Testis (tissue), 3 donors: ENCODE measurements around the gene LY6G6D. TPM values are rescaled to one million over a fixed set of nuclear protein-coding genes. Genes with fewer than 3 reads are reported as not detected.
A peak's percentile ranks its signal among the peaks of the same experiment; 100 is the strongest.

Source experiments
- DNase-seq: peaks from one replicate; pipeline ENCODE4 v3.0.0-alpha.2; 2019
- H3K27ac ChIP-seq, 2 donors: fragments of 200-600 bp; sonication (generic); one replicate each; pipeline ENCODE4 v1.5.1; 2019
- H3K27me3 ChIP-seq: fragments of 200-600 bp; sonication (generic); one replicate; pipeline ENCODE4 v1.5.1; 2019
- H3K36me3 ChIP-seq: fragments of 200-600 bp; sonication (generic); one replicate; pipeline ENCODE4 v1.5.1; 2017; ENCODE audit warnings: low read depth; ENCODE audit errors: missing control alignments
- H3K4me1 ChIP-seq: fragments of 200-600 bp; sonication (generic); one replicate; pipeline ENCODE4 v1.5.1; 2019
- H3K4me3 ChIP-seq, 2 donors: fragments of 200-600 bp; sonication (generic); one replicate each; pipeline ENCODE4 v1.5.1; 2017 to 2019
- H3K9me3 ChIP-seq: fragments of 200-600 bp; sonication (generic); one replicate; pipeline ENCODE4 v1.5.1; 2017
- CTCF ChIP-seq, 3 experiments: fragments of 450-650 bp in 2 of 3; fragments of 200-600 bp in 1 of 3; sonication (generic) in 1 of 3; IDR thresholded peaks; one replicate each; pipeline ENCODE4 v1.5.1; 2016 to 2019; ENCODE audit warnings: antibody characterized with exemption in 3 of 3, mild to moderate bottlenecking in 2 of 3, moderate library complexity in 1 of 3
- POLR2A ChIP-seq: fragments of 450-650 bp; IDR thresholded peaks from one replicate; pipeline ENCODE4 v1.6.1; 2017; ENCODE audit warnings: antibody characterized with exemption, mild to moderate bottlenecking, moderate library complexity
- WGBS, 2 donors: methylation state at CpG; one replicate each; pipeline ENCODE4 v1.1.5; 2018; 5-methylcytosine and 5-hydroxymethylcytosine counted together
- intact Hi-C: fragments of 100-400 bp; cut with DNase I; formaldehyde crosslinking; loops from one replicate; pipeline ENCODE4 v1.15.1; 2023; ENCODE audit warnings: low total_unique reads
- polyA plus RNA-seq: library from polyadenylated mRNA; stranded (reverse); fragments of 350-450 nt; fragmentation: Illumina TruSeq; extraction: RNeasy Lipid Tissue Mini Kit (QIAGEN cat#74804); gene quantifications from one replicate; pipeline ENCODE4 v1.2.3, GENCODE V29; 2014; ENCODE audit warnings: low read depth, low replicate concordance; ENCODE audit not compliant: insufficient read depth
- total RNA-seq, 2 donors: library from RNA; depleted of rRNA; stranded (reverse); fragments of >200 nt; gene quantifications; one replicate each; pipeline ENCODE4 v1.2.3, GENCODE V29; 2016

LY6G6D gene
- total and polyA plus RNA-seq, 3 donors from 2014 or later: not detected

- Histone ChIP-seq H3K4me1 (peaks cover 4% of the 10 kb centered on the region), H3K9me3 (no peaks in the 10 kb centered on the region), H3K27ac (no peak overlapping the region), H3K27me3 (no peaks in the 10 kb centered on the region), H3K4me3 (no peak overlapping the region), H3K36me3 (no peaks in the 10 kb centered on the region)
- WGBS, 2 donors: 81 to 95% methylated on average over 10 to 14 of the region's 14 CpGs
- intact Hi-C loops: no loop called here
- DNase-seq: no peak
- TF ChIP-seq CTCF (IDR thresholded peaks at IDR 0.05): no peak
- TF ChIP-seq POLR2A: no peak
Measured at GRCh38 chr6:31687860-31688693, 27.1 kb upstream of the LY6G6D start.

- intact Hi-C loops: no loop called here
- DNase-seq: no peak
- 79 to 84% methylated on average over 8 to 11 of the region's 11 CpGs for WGBS, 2 donors
- H3K4me1 ChIP-seq: peaks cover 4% of the 10 kb centered on the region
- no peaks in the 10 kb centered on the region for H3K36me3 ChIP-seq
- H3K27me3 ChIP-seq: no peaks in the 10 kb centered on the region
- no peak overlapping the region for H3K4me3 ChIP-seq
- TF ChIP-seq POLR2A (no peak), CTCF (IDR thresholded peaks at IDR 0.05) (peak in 1 of 3 experiments; percentile 23)
- H3K27ac ChIP-seq: no peak overlapping the region
- no peaks in the 10 kb centered on the region for H3K9me3 ChIP-seq
Measured at GRCh38 chr6:31689249-31690110, 25.7 kb upstream of the LY6G6D start.

- no peak overlapping the region for H3K27ac ChIP-seq
- H3K4me3 ChIP-seq: no peak overlapping the region
- TF ChIP-seq CTCF (IDR thresholded peaks at IDR 0.05): no peak
- no peak for TF ChIP-seq POLR2A
- no peak for DNase-seq
- peaks cover 4% of the 10 kb centered on the region for H3K4me1 ChIP-seq
- no peaks in the 10 kb centered on the region for H3K36me3 ChIP-seq
- H3K9me3 ChIP-seq: no peaks in the 10 kb centered on the region
- intact Hi-C loops: no loop called here
- no peaks in the 10 kb centered on the region for H3K27me3 ChIP-seq
- 52 to 65% methylated on average over 10 of the region's 10 CpGs for WGBS, 2 donors
Measured at GRCh38 chr6:31690231-31691077, 24.7 kb upstream of the LY6G6D start.

- no peaks in the 10 kb centered on the region for H3K36me3 ChIP-seq
- intact Hi-C loops: no loop called here
- no peak for DNase-seq
- no peaks in the 10 kb centered on the region for H3K27me3 ChIP-seq
- no peak overlapping the region for H3K4me3 ChIP-seq
- no peak for TF ChIP-seq POLR2A
- no peak for TF ChIP-seq CTCF (IDR thresholded peaks at IDR 0.05)
- H3K4me1 ChIP-seq: peaks cover 4% of the 10 kb centered on the region
- H3K27ac ChIP-seq: no peak overlapping the region
- no peaks in the 10 kb centered on the region for H3K9me3 ChIP-seq
- 89 to 90% methylated on average over 6 of the region's 6 CpGs for WGBS, 2 donors
Measured at GRCh38 chr6:31691078-31691463, 24.1 kb upstream of the LY6G6D start.
